Mucosa of rectum (tissue), 2 donors: Measurements from ENCODE around the gene RBM15.
A peak's percentile ranks its signal among the peaks of the same experiment; 100 is the strongest.

ENCODE experiments used
- H3K27ac ChIP-seq, 2 donors: one replicate each; pipeline ENCODE4 v1.7.0; 2013; ENCODE audit warnings: inconsistent platforms in 2 of 2, low read depth in 2 of 2, low read length in 2 of 2
- H3K27me3 ChIP-seq, 2 donors: one replicate each; pipeline ENCODE4 v1.7.0; 2013; ENCODE audit warnings: low read length in 2 of 2; ENCODE audit not compliant: control insufficient read depth in 2 of 2, insufficient read depth in 2 of 2
- H3K36me3 ChIP-seq, 2 donors: one replicate each; pipeline ENCODE4 v1.7.0; 2013; ENCODE audit warnings: low read length in 2 of 2; ENCODE audit not compliant: control insufficient read depth in 2 of 2, insufficient read depth in 2 of 2
- H3K4me1 ChIP-seq, 2 donors: one replicate each; pipeline ENCODE4 v1.7.0; 2013; ENCODE audit warnings: low read length in 2 of 2, mild to moderate bottlenecking in 1 of 2; ENCODE audit not compliant: control insufficient read depth in 2 of 2, insufficient read depth in 2 of 2
- H3K4me3 ChIP-seq, 2 donors: one replicate each; pipeline ENCODE4 v1.7.0; 2013; ENCODE audit warnings: low read length in 2 of 2
- H3K9ac ChIP-seq, 2 donors: one replicate each; pipeline ENCODE4 v1.7.0; 2013; ENCODE audit warnings: low read length in 2 of 2, low read depth in 1 of 2, mild to moderate bottlenecking in 1 of 2
- H3K9me3 ChIP-seq, 2 donors: one replicate each; pipeline ENCODE4 v1.7.0; 2013; ENCODE audit warnings: low read length in 2 of 2; ENCODE audit not compliant: control insufficient read depth in 2 of 2
- donor health status: healthy.
- donor health status: Normal muscosa, but diverticular disease.

Gene RBM15

DNA sequence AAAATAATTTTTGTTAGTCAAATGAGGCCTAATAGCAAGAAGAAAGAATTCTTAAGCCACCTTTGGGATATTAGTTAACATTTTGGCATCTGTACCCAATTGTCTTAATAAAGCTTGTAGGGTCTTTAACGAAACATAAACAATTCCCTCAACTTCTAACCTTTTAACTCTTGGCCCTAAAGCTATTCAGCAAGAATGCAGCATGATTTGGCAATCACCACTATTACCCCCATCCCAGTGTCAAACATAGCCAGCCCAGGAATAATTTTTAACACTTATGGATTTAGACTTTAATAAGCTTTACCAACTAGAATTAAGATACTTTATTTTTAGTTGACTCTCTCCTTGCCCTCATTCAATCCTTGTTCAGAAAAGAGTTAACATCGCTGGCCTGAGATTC lies 54.1 kb downstream of the RBM15 start:
- no peaks in the 10 kb centered on the region for H3K27me3 ChIP-seq
- peaks cover 0 to 2% of the 10 kb centered on the region in 2 donors for H3K36me3 ChIP-seq
- H3K4me1 ChIP-seq = peaks cover 0 to 6% of the 10 kb centered on the region in 2 donors
- H3K9ac ChIP-seq = no peak overlapping the region
- H3K9me3 ChIP-seq = no peaks in the 10 kb centered on the region
- H3K27ac ChIP-seq = peak overlapping the region in 1 of 2 donors; percentile 9
- no peak overlapping the region for H3K4me3 ChIP-seq

GRCh38 chr1:110393691-110394492 lies 54.7 kb downstream of the RBM15 start:
- Histone ChIP-seq H3K36me3 (peaks cover 0 to 2% of the 10 kb centered on the region in 2 donors), H3K9me3 (no peaks in the 10 kb centered on the region), H3K4me1 (peaks cover 0 to 6% of the 10 kb centered on the region in 2 donors), H3K27ac (peak overlapping the region; percentile 9 to 36), H3K9ac (no peak overlapping the region), H3K4me3 (no peak overlapping the region), H3K27me3 (no peaks in the 10 kb centered on the region)

DNA sequence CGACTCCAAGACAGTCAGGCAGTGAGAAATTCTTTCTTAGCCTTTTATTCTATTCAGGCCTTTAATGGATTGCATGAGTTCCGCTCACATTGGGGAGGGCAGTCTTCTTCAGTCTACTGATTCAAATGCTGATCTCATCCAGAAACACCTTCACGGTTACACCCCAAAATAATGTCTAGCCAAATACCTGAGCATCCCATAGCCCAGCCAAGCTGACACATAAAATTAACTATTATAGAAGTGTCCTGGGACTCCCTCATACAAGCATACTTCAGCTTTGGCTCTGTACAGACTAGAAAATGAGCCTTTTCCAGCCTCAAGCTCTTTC lies 55.3 kb downstream of the RBM15 start:
- Histone ChIP-seq H3K9me3 (no peaks in the 10 kb centered on the region), H3K4me1 (peaks cover 0 to 6% of the 10 kb centered on the region in 2 donors), H3K27me3 (no peaks in the 10 kb centered on the region), H3K9ac (no peak overlapping the region), H3K27ac (peak overlapping the region in 1 of 2 donors; percentile 36), H3K4me3 (no peak overlapping the region), H3K36me3 (peaks cover 0 to 2% of the 10 kb centered on the region in 2 donors)
